Fibroblast of the aortic adventitia (primary cell): Measurements from ENCODE around the gene PNPO. TPM values are rescaled to one million over a fixed set of nuclear protein-coding genes. Genes with fewer than 3 reads are reported as not detected.

Experiments
- DNase-seq: peaks from one replicate; pipeline ENCODE4 v3.0.0-alpha.2; 2010; ENCODE audit warnings: low read depth
- H3K4me3 ChIP-seq: 2 replicates; pipeline ENCODE4 v1.5.1; 2011; ENCODE audit warnings: low read depth, mild to moderate bottlenecking, control low read depth, low read length, moderate library complexity
- total RNA-seq: library from RNA; depleted of rRNA; stranded (reverse); fragments of >200 nt; gene quantifications from 2 replicates; pipeline ENCODE4 v1.2.3, GENCODE V29; 2012; ENCODE audit warnings: low replicate concordance
- TF ChIP-seq, protein P1 (sequence below): IDR thresholded peaks from 2 replicates; pipeline ENCODE4 v1.5.1; 2011; ENCODE audit warnings: mild to moderate bottlenecking, low read length, control low read depth, inconsistent platforms; ENCODE audit not compliant: insufficient read depth

Gene PNPO
- total RNA-seq, 1 donor = 44.9 TPM

- no peak overlapping the region for H3K4me3 ChIP-seq
- TF ChIP-seq, protein P1, sequence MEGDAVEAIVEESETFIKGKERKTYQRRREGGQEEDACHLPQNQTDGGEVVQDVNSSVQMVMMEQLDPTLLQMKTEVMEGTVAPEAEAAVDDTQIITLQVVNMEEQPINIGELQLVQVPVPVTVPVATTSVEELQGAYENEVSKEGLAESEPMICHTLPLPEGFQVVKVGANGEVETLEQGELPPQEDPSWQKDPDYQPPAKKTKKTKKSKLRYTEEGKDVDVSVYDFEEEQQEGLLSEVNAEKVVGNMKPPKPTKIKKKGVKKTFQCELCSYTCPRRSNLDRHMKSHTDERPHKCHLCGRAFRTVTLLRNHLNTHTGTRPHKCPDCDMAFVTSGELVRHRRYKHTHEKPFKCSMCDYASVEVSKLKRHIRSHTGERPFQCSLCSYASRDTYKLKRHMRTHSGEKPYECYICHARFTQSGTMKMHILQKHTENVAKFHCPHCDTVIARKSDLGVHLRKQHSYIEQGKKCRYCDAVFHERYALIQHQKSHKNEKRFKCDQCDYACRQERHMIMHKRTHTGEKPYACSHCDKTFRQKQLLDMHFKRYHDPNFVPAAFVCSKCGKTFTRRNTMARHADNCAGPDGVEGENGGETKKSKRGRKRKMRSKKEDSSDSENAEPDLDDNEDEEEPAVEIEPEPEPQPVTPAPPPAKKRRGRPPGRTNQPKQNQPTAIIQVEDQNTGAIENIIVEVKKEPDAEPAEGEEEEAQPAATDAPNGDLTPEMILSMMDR = no peak
- no peak for DNase-seq
Observed at GRCh38 chr17:47948706-47949196, 7.4 kb downstream of the PNPO start.

DNA sequence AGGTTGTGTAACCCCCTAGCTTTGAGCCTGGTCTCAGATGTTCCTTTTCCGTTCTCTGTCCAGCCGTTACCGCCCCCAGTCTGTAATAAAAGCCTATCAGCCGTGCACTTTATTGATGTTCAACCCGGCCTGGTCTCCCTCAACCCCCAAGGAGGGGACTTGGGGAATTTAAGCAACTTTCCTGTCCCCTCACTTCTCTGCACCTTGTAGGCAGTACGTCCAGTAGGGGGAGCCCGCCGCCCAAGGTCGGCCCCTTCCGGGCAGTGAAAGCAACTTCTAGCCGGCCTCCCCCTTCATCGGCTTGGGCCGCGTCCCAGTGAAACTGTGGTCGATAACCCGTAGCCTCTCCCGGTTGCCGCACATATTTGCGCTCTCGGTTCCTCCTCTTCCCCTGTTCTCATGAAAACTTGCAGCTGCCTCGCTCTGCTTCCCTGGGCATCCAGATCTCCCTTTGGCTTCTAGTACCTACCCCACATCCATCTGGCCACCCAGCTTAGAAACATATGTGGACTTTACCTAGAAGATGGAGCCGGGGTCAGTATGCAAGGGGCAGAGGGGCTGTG, 7.9 kb downstream of the PNPO start:
- peak; percentile 90 for DNase-seq
- H3K4me3 ChIP-seq = peak overlapping the region; percentile 51
- TF ChIP-seq, protein P1 = peak; percentile 92

GRCh38 chr17:47949946-47950345, 8.6 kb downstream of the PNPO start:
- no peak for DNase-seq
- TF ChIP-seq, protein P1 = no peak
- no peak overlapping the region for H3K4me3 ChIP-seq

DNA sequence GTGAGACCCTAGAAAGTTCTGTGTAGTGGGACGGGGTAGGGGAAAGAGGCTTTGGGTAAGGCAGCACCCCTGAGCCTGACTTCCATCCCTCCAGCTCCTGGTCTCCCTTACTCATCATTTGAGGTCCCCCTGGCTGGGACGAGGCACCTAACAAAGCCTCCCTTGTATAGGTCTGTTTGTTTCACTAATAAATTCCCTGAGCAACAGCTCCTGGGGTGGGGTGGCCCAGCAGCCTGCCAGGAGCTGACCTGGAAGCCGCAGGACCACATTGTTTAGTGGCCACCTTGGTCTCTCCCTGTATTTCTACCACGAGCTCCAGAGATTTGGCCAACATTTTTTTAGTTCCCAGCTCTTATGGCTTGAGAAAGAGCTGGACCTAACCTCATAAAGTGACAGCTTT, 9.1 kb downstream of the PNPO start:
- no peak for DNase-seq
- H3K4me3 ChIP-seq = no peak overlapping the region
- TF ChIP-seq, protein P1 = no peak

- no peak overlapping the region for H3K4me3 ChIP-seq
- DNase-seq = no peak
- TF ChIP-seq, protein P1 = no peak
Observed at GRCh38 chr17:47952171-47953021, 11.0 kb downstream of the PNPO start.

DNA sequence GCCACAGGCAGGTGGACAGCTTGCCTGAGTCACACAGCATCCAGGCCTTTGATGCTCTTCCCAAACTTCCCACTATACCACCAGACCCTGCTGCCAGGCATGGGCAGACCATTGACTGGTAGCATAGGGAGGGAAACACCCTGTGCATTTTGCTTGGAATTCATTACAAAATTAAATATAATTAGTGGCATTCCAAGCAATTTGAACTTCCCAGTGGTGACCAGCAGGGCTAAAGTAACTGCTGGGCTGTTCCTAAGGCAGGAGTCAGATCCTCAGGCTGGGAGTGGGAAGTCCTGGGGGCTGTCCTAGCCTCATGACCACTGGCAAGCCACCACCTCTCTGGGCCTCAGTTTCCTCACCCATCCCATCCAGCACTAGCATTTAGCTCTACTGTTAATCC, 12.5 kb downstream of the PNPO start:
- no peak for DNase-seq
- no peak overlapping the region for H3K4me3 ChIP-seq
- TF ChIP-seq, protein P1 = peak; percentile 8
